ENCODE measurements around the gene PROCA1. TPM values are rescaled to one million over a fixed set of nuclear protein-coding genes. Genes with fewer than 3 reads are reported as not detected.

PROCA1 gene
- total and polyA plus RNA-seq, 9 of the 15 experiments (the other 6 are each of a cell fraction or from before 2014, with no cell fraction given): 0.78 to 16.2 (median 5.6) TPM

GRCh38 chr17:28728364-28729200, 16.9 kb upstream of the PROCA1 start, which contains the start of gene NEK8 (continued):
- TF ChIP-seq CREB3L1 (IDR thresholded peaks at IDR 0.05; ENCODE audit: borderline replicate concordance, low read depth) (peak; percentile 91), KLF10 (CRISPR knock-in tag; IDR thresholded peaks at IDR 0.05) (no peak), YY1 (IDR thresholded peaks at IDR 0.05; ENCODE audit: borderline replicate concordance in 1 of 3, control insufficient read depth in 1 of 3, extremely low read depth in 1 of 3, insufficient read depth in 3 of 3, insufficient read length in 1 of 3, insufficient replicate concordance in 2 of 3, low read depth in 1 of 3, low read length in 2 of 3) (peak in 1 of 3 experiments; percentile 17), STAT6 (CRISPR knock-in tag; IDR thresholded peaks at IDR 0.05) (no peak; the same call in 1 of the 2 replicates), POLR2AphosphoS2 (IDR thresholded peaks at IDR 0.05; ENCODE audit: low read length) (no peak), PREB (CRISPR knock-in tag; IDR thresholded peaks at IDR 0.05) (no peak), ZNF511 (CRISPR knock-in tag; IDR thresholded peaks at IDR 0.05) (peak; percentile 44; the same call in 1 of the 2 replicates), ZBTB1 (CRISPR knock-in tag; IDR thresholded peaks at IDR 0.05; ENCODE audit: borderline replicate concordance, low read depth) (0 out of 2 replicates have a peak, but pooled peaks have one; percentile 15), ARID3A (IDR thresholded peaks at IDR 0.05; ENCODE audit: borderline replicate concordance, low read depth, low read length) (no peak), FOXM1 (IDR thresholded peaks at IDR 0.05; ENCODE audit: low read depth) (no peak), FOXM1 (CRISPR knock-in tag; IDR thresholded peaks at IDR 0.05; ENCODE audit: low read depth) (peak; percentile 83; the same call in 1 of the 2 replicates), CXXC5 (CRISPR knock-in tag; IDR thresholded peaks at IDR 0.05) (peak; percentile 74; the same call in 1 of the 2 replicates), ZNF143 (CRISPR knock-in tag; IDR thresholded peaks at IDR 0.05) (peak; percentile 47), CBFA2T3 (IDR thresholded peaks at IDR 0.05) (no peak), MYC (IDR thresholded peaks at IDR 0.05; ENCODE audit: low read depth, low read length) (peak; percentile 93), MYC (CRISPR knock-in tag; IDR thresholded peaks at IDR 0.05; ENCODE audit: borderline replicate concordance, low read depth) (peak; percentile 86; the same call in 1 of the 2 replicates), SMAD4 (CRISPR knock-in tag; conservative IDR thresholded peaks at IDR 0.05) (peak; percentile 15; the same call in 1 of the 2 replicates), SUPT5H (IDR thresholded peaks at IDR 0.05) (peak; percentile 91), ZNF584 (CRISPR knock-in tag; IDR thresholded peaks at IDR 0.05; ENCODE audit: low read depth) (peak; percentile 70; the same call in 1 of the 2 replicates)
